GM03348 (cell line): ENCODE data around the gene ADISSP.
A peak's percentile ranks its signal among the peaks of the same experiment; 100 is the strongest.

Source experiments
- DNase-seq: peaks from one replicate; pipeline ENCODE4 v3.0.0; 2012; ENCODE audit warnings: low spot score

The ADISSP gene

DNA sequence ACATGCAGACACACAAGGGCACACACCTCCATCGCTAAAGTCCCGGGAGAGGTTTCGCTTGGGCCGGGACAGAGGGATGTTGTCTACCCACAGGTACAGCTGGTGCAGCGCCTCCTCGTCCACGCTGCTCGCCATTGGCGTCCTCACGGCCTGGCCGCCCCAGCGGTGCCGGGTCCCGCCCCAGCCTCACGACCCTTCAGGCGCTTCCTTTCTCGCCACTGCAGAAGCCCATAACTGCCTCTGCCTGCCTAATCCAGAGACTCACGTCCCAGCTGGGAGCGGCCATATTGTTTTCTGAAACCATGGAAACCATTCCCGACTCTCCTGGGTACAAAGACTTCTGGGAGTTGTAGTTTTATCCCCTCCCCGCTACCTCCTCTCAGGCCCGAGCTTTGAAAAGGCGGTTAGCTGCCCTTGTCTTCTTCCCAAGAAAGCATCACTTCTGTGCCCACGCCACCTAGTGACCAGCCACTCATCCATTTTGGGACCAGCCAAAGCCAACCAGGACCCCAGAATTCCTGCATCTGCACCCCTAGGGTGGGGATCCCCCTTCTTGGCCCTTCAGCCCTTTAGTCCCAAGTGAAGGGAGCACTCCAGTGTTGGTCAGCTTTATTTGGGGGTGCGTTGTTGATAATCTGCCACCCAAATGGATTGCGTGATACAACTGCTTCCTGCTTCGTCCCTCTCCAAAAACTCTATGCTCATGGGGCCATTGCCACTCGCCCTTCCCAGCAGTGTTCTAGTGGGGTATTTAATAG lies 13.8 kb upstream of the ADISSP start, which contains the start of gene SPEF1:
Gene SPEF1, minus strand, starts transcription at position 296 of the 758 bp plus-strand sequence. Its CDS starts 161 bp downstream, at position 135.
- DNase-seq = peak; percentile 94

DNA sequence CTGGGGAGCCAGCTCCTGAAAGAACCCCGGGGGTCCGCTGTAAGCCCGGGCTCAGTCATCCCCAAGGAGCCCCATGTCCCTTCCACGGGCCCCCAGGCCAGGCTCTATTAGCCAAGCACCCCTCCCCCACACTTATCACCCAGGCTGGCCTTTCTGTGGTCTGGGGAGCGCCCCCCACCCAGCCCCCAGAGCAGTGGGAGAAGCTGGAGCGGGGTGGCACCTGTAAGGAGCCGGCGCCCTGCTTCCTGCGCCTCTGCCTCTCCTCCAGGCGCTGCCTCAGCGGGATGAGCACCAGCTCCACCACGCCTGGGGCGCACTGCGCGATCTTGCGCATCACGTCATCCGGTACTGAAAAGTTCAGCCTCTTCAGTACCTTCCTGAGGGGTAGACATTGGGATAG lies 11.4 kb upstream of the ADISSP start:
- DNase-seq = no peak

DNA sequence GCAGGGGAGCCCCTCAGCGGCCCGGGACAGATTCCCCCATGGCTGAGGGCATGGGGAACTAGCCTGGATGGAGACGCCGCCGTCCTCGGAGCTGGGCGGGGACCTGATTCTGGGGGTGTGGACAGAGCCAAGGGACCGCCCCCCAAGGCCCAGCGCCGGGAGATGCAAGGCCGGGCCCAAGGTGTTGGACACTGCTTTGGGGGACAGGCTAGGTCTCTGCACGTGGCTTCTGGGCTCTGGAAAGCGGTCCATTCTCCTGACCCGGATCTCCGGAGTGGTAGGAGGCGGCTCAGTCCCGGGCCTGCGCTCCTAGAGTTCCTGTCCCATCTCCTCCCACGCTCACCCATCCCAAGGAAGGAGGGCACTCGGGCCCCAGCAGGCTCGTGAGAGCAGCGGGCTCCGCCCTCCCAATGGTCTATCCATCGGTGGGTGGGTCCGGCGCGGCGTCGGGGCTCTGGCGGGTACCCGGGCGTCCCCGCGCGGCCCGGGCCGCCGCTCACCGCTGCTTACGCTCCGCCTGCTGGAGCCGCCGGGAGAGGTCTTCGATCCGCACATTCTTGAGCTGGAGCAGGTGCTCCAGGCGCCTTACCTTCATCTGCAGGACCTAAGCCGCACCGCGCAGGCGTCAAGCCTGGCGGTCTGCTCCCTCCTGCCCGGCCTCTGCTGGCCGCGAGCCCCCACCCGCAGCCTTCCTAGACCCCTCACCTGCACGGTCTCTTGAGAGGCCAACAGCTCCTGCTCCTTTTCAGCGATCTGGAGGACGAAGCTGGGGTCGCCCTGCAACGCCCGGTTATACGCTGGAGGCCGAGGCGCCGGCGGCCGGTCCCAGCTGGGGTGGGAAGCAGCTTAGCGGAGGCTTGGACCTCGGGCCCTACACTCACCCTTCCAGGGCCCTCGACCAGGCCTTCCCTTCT lies 10.4 kb upstream of the ADISSP start:
- DNase-seq = peak; percentile 86

DNA sequence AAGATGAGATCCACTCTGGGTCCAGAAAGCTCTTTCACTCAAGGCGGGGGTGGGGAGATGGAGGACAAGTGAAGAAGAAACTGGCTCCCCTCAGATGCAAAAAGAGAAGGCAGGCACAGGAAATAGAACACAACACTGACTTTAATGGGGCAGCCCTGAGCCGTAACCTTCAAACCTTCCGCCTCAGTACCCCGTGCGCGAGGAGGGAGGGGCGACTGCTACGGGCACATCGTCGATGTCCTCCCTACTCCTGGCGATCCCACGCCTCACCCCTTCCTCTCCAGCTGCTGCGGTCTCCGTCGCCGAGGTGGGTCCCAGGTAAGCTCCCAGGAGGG lies 9.8 kb upstream of the ADISSP start:
- no peak for DNase-seq

DNA sequence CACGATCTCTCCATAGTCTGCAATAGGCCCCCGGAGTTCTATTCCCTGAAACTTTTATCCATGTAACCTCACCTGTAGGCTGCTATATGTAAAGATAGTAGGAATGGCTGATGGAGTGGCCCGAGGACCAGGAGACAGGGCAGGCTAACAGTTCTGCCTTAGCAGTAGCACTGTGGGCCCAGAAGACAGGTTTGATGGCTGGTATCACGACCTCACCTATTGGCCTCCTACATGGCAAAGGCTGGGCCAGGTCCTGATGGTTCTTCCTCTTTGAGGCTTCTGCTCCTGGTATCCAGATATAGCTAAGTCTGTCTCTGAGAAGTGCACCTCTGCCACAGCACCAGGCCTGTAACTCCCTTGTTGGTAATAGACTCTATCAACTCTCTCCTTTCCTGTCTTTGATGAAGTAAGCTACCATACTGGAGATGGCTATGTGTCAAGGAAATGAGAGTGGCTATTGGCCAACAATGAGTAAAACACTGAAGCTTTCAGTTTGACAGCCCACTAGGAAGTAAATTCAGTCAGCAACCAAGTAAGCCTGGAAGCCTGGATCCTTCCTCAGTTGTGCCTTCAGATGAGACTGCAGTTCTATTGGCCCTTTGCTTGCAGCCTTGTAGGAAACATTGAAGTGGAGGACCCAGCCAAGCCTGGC lies 8.0 kb upstream of the ADISSP start:
- no peak for DNase-seq

DNA sequence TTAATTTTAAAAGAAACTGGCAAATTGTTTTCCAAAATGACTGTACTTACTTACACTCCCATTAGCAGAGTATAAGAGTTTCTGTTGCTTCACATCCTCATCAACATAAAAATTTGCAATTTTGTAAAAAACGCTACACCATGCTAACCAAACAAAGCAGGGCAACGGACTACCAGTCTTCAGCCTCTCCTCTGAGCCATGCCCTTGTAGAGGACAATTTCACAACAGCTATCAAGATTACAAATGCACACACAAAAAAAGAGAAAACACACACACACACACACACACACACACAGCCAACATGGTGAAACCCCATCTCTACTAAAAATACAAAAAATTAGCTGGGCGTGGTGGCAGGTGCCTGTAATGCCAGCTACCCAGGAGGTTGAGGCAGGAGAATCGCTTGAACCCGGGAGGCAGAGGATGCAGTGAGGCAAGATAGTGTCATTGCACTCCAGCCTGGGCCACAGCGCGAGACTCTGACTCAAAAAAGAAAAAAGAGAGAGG lies 4.1 kb upstream of the ADISSP start:
- no peak for DNase-seq

DNA sequence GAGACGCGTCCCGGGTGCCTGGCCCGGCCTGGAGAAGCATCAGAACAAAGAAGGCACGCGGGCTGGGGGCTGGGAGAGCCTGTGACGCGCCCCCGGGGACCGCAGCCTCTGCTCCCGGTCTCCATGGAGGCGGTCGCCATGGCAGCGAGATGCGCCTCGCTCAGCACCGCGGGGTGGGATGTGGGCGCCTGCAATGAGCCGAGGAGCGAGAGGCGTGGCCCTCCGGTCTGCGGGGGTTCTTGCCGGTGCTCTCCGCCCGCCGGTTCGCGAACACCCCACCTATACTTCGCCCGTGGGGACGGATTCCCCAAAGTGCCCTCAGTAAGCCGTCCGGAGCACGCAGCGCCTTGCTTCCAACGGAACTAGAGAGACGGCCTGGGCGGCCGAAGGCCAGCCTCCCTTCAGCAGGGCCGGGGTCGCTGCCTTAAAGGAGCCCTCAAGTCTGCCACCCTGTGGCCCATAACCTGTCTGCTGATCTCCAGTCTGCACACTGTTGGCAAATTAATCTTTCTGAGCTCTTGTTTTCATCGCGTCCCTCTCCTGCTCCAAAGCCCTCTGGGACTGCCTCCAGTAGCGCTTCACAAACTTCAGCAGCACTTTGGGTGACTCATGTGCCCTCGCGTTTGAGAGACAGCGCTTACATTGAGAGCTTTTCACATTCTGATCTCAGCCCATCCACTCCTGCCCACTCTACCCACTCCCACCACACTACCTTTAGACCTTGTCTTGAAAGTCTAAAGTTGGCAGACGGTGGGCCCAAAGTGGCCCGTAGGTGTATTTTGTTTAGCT lies 983 bp upstream of the ADISSP start:
- peak; percentile 77 for DNase-seq

DNA sequence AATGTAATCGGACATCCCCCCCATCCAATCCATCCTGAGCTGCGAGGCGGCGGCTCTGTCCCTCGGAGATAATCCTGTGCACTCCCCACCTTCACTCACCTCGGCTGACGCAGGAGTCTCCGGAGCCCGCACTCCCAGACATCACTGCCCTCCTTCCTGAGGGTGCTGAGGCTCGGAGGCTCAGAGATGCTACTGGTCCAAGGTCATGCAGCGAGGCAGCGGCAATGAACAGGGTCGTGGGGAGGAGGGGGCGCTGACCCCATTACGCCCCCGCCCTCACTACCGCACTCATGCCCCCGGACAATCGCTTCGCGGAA lies 485 bp downstream of the ADISSP start:
- DNase-seq = no peak

DNA sequence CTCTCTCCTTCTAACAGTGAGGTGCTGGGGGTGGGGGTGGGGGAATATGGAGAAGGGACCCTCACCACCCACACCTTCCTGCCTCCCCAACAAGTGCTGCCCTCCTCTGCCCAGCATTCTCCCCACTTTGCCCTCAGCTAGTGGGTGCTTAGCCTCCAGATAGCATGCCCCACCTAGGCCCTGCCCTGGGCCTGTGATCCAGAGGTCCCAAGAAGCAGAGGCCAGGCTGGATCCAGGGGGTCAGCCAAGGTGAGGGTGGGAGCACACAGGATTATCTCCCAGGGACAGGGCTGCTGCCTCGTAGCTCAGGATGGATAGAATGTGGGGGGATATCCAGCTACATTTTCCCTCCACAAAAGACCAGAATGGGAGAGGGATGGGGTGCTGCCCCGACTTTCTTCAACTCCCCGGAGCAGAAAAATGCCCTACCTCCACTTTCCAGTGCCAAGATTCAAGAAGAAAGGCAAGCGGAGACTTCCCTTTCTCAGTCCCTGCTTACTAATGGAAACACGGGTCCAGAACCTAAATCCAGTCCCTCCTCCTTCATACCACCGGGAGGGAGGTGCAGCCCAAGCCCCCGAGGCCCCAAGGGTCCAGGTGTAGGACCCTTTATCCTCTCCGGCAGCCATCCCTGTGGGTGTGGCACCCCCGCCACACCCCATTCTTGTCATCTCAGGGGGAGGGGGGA lies 987 bp downstream of the ADISSP start:
- DNase-seq = no peak

DNA sequence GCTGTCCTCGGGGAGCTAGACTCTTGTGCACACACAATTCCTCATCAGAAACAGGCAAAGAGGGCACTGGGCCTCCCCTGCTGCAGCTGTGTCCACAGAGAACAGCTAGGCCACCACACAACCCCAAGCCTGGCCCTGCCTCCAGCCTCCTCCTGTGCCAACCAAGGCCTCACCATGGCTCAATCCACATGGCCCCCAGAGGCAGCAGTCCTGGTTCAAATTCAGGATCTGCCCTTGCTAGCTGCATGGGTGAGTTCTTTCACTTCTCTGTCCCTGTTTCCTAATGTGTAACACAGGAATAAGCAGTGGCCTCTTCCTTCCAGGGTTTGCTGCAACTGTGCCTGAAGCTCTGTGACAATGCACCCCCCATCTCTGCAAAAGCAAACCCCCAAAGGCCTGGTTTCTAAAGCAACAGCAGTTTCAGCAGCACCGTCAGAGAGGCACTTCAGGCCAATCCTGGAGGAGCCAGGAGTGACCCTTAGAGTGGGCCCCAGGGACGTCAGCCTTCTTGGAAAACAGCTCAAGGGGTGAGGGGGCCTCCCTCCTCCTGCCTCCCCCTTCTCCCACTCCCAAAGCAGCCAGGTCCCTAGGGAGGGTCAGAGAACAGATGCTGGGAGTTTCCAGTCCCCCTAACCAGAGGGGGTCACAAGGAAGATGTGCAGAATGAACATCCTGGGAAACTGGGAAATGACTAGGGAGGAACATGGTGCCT lies 2.2 kb downstream of the ADISSP start:
- no peak for DNase-seq

DNA sequence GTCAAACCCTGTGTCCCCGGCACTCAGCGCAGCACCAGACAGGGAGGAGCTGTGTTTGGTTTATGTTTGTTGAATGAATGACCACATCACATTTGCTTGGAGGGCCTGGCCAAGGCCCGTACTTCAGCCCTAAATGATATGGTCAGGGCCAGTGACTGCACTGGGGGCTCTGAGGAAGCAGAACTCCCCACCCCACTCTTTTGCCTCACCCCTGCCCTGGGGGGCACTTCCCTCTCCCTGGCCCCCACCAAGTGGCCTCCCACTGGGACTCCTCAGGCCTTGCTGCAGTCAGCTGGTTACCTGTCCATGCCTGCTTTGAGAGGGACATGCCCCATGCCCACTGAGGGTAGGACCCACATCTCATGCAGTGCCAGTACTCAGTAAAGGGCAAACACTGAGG lies 2.9 kb downstream of the ADISSP start:
- no peak for DNase-seq

DNA sequence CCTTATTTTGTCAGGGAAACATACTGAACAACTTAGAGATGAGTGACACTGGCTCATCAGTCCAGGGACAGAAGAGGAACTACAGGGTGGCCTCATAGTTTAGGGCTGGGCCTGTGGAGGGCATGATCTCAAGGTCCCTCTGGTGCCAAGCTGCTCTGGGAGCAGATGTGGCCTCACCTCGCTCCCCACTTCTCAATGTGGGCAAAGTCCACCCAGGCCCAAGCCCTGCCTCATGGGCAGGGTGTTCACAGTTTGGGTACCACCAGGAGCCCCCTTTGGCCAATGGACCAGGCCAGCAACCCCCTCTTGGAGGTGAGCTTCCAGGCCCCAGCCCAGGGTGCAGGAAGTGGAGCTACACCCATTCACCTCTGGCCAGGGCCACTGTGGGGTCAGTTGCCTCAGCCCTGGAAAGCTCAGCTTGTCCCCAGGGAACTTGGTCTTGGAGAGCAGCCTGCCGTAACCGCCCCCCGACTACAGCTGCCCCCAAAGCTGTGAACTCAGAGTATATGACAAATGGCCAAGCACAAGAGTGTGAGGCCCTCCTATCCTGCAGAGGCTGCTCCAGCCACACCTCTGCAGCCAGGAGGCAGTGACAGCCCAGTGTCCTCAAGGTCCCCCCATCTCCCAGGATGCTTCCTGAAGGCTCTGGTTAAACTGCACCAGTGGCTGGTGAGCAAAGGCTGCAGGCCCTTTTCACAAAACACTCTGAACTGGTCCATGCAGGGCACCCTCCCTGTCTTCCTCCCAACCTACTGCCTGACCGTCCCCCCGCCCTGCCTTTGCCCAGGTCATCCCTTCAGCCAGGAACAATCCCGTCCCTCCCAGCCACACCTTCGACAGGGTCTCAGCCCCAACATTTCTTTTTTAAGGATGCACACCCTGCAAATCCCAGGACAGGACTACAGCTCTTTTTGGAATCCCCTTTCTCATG lies 3.6 kb downstream of the ADISSP start:
- no peak for DNase-seq

DNA sequence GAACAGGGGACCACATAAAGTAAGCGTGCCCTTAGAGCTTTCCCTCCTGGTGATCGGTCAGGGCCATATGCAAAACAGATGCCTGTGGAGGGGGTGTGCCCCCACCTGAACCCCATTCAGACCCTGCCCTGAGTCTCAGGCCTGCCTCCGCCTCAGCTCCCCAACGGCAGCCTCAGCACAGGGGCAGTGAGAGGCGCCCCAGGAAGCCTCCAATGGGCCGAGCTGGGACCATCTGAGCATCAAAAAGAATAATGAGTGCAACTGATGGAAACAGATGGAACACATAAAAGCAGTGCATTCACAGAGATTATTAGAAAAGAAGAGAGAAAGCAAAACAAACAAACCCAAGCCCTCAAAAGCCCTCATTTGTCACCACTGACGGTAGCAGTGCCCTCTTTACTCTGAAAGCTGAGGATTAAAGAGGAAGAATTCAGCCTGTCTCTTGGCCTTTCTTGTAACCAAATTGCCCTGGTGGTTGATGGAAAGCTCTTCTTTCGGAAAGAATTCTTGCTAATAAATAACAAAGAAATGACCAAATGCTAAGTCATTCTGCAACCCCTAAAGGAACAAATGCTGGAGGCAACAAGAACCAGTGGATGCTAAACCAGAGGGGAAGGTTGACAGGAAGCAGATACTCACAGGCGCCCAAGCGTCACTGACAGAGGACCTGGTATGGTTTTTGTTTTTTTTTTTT lies 6.8 kb downstream of the ADISSP start:
- no peak for DNase-seq

DNA sequence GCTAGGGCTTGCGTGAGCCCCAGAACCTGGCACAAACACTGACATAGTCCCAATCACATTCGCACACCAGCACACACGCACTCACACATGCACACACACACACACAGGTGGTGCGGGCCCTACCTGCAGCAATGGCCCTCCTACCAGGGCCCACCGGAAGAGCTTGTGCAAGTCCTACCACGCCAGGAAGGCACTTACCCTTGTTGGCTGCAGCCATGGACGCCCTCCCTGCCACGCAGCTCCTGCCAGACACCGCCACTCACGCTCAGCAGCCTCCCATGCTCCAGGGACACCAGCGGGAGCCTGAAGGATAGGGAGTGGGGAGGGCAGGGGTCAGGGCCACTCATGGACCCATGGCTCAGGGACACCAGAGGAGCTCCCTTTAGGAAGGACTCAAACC lies 7.7 kb downstream of the ADISSP start:
- no peak for DNase-seq

DNA sequence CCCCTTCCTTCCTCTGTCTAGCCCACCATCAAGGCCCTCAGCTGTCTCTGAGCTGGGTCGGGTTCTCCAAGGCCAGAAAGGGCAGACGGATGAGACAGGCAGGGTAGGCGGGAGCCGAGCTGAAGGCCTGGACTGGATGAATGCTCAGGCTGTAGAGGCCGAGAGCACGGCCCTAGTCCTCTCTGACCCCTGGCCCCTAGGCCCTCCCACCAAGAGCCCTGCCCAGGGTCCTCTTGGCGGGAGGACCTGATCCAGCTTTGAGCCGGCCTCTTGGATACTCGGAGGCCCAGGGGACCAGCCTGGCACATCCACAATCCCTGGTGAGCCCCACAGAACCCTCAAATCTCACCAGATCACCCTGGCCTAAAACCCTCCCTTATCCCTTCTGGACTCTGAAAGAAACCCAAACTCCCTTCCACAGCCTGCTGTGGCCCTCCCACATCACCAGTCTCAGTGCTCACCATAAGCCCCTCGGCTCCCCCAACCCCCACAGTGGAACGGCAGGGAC lies 8.2 kb downstream of the ADISSP start:
- DNase-seq = no peak

DNA sequence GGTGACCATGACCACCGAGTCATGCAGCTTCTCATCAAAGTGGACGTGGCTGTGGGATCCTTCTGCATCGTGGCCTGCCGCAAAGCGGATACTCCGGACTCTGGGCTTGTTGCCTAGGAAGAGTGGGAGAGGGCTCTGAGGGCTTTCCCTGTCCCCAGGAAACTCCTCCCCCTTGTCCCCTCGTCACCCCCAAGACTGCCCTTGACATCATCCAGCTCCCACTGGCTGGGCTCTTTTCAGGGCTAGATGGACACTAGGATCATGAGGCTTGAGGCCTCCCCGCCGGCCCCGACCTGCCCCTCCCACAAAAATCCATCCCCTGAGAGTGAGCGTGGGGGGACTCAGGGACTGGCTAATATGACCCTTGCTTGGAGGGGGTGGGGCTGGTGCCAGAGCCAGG lies 9.0 kb downstream of the ADISSP start:
- DNase-seq = no peak

DNA sequence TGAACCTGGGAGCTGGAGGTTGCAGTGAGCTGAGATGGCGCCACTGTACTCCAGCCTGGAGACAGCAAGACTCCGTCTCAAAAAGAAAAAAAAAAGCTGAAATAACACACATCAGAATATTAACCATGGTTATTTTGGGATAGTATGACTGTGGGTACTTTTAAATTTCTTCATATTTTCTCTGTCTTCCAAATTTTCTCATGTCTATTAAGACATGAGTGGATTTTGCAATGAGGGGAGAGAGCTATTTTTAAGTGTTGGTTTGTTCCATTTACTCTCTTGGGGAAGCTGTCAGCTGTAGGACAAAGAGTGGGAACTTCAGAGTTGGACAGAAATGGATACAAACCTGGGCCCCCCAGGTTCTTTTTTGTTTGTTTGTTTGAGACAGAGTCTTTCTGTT lies 10.3 kb downstream of the ADISSP start:
- no peak for DNase-seq

DNA sequence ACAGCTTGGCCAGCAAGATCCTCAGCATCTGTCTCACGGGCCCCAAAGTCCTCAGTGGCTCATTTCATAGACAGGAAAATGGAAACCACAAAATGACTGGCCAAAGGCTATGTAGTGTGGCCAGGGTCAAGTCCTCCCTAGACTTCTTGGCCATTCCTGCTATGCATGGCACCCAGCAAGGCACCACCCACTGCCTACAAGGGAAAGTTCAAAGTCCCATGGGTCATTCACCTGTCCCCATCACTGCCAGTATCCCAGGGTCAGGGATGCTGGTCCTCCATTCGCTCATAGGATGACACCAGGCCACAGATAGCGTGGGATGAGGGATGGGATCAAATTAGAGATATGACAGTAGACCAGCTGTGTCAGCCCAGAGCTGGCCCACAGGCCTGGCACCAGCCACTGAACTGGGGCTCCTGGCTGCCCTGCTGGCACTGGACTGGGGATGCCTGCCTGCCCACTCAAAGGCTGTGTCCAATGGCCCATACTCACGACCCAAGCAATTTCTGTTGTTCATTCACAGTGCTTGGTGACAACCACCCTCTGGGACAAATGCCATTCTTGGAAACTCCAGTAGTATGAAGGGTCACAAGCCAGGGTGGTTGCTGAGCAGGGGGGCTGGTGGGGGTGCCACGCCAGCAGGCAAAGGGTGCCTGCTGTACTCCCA lies 11.6 kb downstream of the ADISSP start:
- no peak for DNase-seq
